D721Med (cell line): ENCODE results near the gene LRRC45.

Experiments
- DNase-seq: peaks from one replicate; pipeline ENCODE4 v3.0.0; 2011; ENCODE audit warnings: low spot score; ENCODE audit not compliant: insufficient read length
- FAIRE-seq: peaks from 2 replicates; lab custom pipeline; 2011; peaks lifted over from hg19 to GRCh38; lab: Jason Lieb, UNC
- TF ChIP-seq, protein P1 (sequence below): IDR thresholded peaks from 2 replicates; pipeline ENCODE4 v1.5.1; 2012; ENCODE audit warnings: mild to moderate bottlenecking, control low read depth; ENCODE audit not compliant: insufficient read depth; ENCODE audit errors: missing control alignments

Gene LRRC45

DNA sequence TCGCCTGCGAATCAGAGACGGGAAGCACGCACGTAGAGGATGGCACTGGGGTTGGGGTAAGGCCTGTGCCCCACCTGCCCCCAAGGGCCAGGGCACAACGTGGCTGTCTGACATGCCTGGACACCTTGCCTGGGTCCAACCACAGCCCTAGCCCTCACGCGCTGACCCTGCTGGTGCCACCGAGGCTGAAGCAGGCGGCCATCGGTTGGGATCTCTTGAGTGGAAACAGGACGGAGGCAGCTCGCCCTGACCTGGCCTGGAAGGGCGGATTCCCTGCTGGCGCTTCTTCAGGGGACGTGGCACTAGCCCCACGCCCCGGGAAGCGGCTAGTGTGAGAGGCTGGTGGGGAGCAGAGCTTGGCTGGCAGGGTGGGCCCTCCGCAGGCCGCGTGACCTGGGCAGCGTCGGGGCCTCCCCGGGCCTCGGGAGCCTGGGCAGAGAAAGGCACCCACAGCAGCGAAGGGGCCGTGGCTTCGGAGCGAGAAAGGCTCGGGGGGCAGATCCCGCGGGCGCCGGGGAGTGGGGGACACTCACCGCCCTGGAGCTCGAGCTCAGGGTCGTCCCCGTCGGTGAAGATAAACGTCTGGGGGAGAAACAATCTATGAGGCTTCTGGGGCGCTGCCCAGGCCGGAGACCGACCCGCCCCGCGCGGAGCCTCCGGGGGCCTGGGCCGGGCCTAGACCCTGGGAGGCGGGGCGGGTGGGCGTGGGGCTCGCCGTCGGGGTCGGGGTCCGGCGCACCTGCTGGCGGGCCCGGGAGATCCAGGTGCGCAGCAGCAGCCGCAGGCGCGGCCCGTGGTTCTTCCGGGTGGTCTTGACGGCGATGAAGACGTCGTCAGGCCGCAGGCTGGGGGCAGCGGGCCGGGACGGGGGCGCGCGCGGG is 27.9 kb downstream of the LRRC45 start:
- FAIRE-seq (no peak), DNase-seq (no peak)
- TF ChIP-seq, protein P1, sequence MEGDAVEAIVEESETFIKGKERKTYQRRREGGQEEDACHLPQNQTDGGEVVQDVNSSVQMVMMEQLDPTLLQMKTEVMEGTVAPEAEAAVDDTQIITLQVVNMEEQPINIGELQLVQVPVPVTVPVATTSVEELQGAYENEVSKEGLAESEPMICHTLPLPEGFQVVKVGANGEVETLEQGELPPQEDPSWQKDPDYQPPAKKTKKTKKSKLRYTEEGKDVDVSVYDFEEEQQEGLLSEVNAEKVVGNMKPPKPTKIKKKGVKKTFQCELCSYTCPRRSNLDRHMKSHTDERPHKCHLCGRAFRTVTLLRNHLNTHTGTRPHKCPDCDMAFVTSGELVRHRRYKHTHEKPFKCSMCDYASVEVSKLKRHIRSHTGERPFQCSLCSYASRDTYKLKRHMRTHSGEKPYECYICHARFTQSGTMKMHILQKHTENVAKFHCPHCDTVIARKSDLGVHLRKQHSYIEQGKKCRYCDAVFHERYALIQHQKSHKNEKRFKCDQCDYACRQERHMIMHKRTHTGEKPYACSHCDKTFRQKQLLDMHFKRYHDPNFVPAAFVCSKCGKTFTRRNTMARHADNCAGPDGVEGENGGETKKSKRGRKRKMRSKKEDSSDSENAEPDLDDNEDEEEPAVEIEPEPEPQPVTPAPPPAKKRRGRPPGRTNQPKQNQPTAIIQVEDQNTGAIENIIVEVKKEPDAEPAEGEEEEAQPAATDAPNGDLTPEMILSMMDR = no peak

DNA sequence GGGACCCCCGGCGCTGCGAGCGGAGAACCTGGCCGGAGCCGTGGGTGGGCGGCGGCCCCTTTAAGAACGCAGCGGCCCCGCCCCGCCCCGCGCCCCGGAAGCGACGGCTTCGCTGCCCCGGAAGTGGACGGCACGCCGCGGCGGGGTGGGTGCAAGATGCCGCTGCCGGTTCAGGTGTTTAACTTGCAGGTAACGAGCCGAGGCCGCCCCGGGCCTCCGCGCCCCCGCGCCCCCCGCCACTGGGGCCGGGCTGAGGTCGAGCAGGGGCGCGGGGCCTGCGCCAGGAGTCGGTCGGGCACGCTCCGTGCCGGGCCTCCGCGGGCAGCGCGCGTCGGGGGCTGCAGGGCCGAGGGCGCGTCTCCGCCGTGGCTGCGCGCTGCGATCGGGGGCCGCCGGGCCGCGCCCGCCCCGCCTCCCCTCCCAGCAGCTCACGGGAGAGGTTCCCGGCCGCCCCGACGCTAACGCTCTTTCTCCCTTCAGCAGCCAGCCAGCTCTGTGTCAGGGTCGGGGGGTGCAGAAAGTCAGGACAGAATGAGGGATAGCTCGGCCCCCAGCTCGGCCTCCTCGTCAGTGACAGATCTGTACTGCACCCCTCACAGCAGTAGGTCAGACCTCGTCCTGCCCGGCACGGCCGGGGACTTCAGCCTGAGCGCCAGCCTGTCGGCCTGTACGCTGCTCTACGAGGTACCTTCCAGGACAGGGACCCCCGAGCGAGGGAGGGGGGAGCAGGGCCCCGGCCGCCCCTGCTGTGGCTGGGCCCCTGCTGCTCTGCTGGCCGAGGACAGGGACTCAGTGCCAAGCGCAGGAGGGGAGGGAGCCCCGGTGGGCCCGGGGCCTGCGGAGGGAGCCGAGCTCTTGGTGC is 28.9 kb downstream of the LRRC45 start, which contains the start of the genes GPS1 and RFNG:
Gene GPS1, plus strand, starts transcription at position 123 of the 862 bp plus-strand sequence. Its CDS starts 34 bp downstream, at position 157.
Gene RFNG, minus strand, starts transcription at position 36 of the 862 bp plus-strand sequence. CDS start 45 bp downstream, outside the sequence.
- DNase-seq (peak; percentile 96), FAIRE-seq (no peak)
- TF ChIP-seq, protein P1 = no peak

DNA sequence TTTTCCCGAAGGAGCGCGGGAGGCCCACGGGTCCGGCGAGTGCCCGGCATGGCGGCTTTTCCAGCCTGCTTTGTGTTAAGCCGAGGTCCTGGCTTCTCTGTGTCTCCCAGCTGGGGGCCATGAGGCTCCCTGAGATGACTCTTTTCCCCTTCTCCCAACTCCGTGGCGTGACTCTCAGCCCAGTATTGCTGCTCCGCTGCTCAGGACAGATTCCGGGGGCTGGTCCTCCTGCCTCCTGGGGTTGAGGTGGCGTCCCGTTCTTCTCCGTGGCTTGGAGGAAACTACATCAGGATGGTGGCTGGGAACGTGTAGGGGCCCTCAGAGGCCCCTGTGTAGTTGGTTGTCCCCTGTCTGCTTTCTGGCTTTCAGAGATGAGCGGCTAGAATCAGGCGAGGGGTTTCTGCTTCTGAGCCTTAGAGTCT is 29.5 kb downstream of the LRRC45 start:
- DNase-seq (no peak), FAIRE-seq (no peak)
- TF ChIP-seq, protein P1 = no peak

DNA sequence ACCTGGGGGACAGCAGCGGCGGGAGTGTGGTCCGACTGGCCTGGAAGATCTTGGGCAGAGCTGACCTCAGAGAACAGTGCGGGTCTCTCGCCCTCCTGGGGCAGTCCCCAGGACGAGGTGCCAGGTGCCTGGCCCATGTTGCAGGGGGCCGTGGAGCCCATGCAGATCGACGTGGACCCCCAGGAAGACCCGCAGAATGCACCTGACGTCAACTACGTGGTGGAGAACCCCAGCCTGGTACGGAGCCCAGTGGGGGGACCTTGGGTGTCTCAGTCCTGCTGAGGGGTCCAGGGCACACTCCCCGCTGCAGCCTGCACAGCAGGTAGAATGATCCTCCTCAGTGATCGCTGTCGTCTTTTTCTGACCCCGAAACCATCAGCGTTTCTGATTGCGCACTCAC is 30.0 kb downstream of the LRRC45 start:
- DNase-seq (no peak), FAIRE-seq (no peak)
- TF ChIP-seq, protein P1 = no peak

DNA sequence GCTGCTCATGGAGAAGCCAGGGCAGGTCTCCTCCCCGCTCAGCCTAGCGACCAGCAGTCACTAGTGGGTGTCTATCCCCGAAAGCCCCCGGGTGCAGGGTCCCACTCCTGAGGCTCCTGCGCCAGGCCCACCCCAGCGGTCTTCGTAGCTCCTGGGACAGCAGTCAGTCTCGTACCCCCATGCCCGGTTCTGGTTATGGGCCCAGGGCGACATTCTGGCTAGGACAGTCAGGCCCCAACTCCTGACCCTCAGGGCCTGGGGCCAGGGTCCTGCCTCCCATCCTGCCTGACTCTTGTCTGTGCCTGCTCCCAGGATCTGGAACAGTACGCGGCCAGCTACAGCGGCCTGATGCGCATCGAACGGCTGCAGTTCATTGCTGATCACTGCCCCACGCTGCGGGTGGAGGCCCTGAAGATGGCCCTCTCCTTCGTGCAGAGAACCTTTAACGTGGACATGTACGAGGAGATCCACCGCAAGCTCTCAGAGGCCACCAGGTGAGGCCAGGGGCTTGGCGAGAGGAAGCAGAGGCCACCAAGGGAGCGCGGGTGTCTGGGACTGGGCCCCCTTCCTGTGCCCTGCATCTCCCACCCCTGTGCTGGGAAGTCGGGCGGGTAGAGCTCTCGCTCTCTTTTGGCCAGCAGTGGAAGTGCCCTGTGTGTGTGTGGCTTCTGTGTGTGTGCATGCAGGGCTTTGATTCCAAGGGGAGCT is 30.6 kb downstream of the LRRC45 start:
- FAIRE-seq (no peak), DNase-seq (no peak)
- TF ChIP-seq, protein P1 = no peak

DNA sequence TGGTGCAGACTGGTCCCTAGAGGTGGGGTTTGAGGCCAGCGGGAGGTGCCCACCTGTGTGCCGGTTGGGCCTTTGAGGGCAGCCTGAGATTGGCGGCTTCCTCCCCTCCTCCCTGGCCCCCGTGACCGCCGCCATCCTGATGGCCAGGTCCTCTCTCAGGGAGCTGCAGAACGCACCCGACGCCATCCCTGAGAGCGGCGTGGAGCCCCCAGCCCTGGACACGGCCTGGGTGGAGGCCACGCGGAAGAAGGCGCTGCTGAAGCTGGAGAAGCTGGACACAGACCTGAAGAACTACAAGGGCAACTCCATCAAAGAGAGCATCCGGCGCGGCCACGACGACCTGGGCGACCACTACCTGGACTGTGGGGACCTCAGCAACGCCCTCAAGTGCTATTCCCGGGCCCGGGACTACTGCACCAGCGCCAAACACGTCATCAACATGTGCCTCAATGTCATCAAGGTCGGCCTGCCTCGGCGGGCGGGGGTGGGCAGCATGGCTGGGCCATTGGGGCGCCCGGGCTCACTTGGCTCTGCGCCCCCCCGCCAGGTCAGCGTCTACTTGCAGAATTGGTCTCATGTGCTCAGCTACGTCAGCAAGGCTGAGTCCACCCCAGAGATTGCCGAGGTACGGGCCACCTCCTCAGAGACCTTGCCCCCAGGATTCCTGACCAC is 31.4 kb downstream of the LRRC45 start:
- TF ChIP-seq, protein P1 = no peak
- DNase-seq (no peak), FAIRE-seq (no peak)
